K562 (cell line): ENCODE measurements around the gene DAB1. TPM values are rescaled to one million over a fixed set of nuclear protein-coding genes. Genes with fewer than 3 reads are reported as not detected.

Experiments
- ATAC-seq: fragments of 200-7000 bp; cut with Tn5 transposase; 3 replicates; pipeline ENCODE4 v1.9.1; 2020; ENCODE audit warnings: moderate library complexity
- BruUV-seq: library from RNA; stranded (reverse); fragments of 400-500 nt; replicated peaks from 2 replicates; lab custom pipeline; 2021; lab: Mats Ljungman, UMichigan
- CTCF ChIA-PET: fragments of 300-600 bp; formaldehyde crosslinking; extraction: SDS; loops from one replicate; lab custom pipeline; 2021; ENCODE audit warnings: low intra/inter-chr PET ratio; lab: Yijun Ruan, JAX
- POLR2A ChIA-PET: fragments of 300-600, 350-650 bp; sonication (Branson Sonifier 250); formaldehyde crosslinking; extraction: SDS; loops from one replicate; lab custom pipeline; 2021; ENCODE audit warnings: antibody characterized with exemption, inconsistent platforms; lab: Yijun Ruan, JAX
- DNase-seq, 4 experiments: peaks; one replicate each; pipeline versions ENCODE4 v3.0.0 to v3.0.0-alpha.2; 2011 to 2018; ENCODE audit warnings: low spot score in 3 of 4, mixed read lengths in 3 of 4; ENCODE audit errors: extremely low read depth in 1 of 4
- FAIRE-seq: peaks from 2 replicates; lab custom pipeline; 2011; peaks lifted over from hg19 to GRCh38; lab: Jason Lieb, UNC
- H2AFZ ChIP-seq: 2 replicates; pipeline ENCODE4 v1.6.0; 2011; ENCODE audit warnings: low read depth, low read length, control low read depth, inconsistent platforms
- H3K27ac ChIP-seq: fragments of 200-600 bp; 3 replicates; pipeline ENCODE4 v1.8.0; 2011; ENCODE audit warnings: low read depth, mild to moderate bottlenecking, control low read depth, inconsistent platforms, low read length, moderate library complexity, mixed read lengths; ENCODE audit errors: extremely low read depth
- H3K27me3 ChIP-seq, 2 experiments: fragments of 300-600 bp in 1 of 2; 2 replicates in 1 of 2; 3 replicates in 1 of 2; pipeline versions ENCODE4 v1.6.0 to v1.8.0; 2011; ENCODE audit warnings: inconsistent platforms in 2 of 2, low read length in 2 of 2, mild to moderate bottlenecking in 1 of 2, mixed read lengths in 1 of 2, moderate library complexity in 1 of 2; ENCODE audit not compliant: control insufficient read depth in 2 of 2, insufficient read depth in 2 of 2
- H3K36me3 ChIP-seq: fragments of 300-600 bp; 3 replicates; pipeline ENCODE4 v1.8.0; 2011; ENCODE audit warnings: mild to moderate bottlenecking, low read length, inconsistent platforms; ENCODE audit not compliant: control insufficient read depth, insufficient read depth
- H3K4me1 ChIP-seq, 2 experiments: fragments of 200-600 bp in 1 of 2; replicated peaks in 1 of 2; 2 replicates in 1 of 2; 3 replicates in 1 of 2; pipeline versions ENCODE4 v1.5.1 to v1.8.0; 2011; ENCODE audit warnings: inconsistent platforms in 2 of 2, low read length in 2 of 2, mild to moderate bottlenecking in 1 of 2, mixed read lengths in 1 of 2, moderate library complexity in 1 of 2; ENCODE audit not compliant: control insufficient read depth in 2 of 2, insufficient read depth in 2 of 2
- H3K4me2 ChIP-seq: 2 replicates; pipeline ENCODE4 v1.6.1; 2011; ENCODE audit warnings: low read length, control low read depth, inconsistent platforms, mixed read lengths; ENCODE audit not compliant: insufficient read depth
- H3K4me3 ChIP-seq: fragments of 200-600 bp; sonication (generic), shearing (Covaris generic); 2 replicates; pipeline ENCODE4 v1.5.1; 2016; ENCODE audit warnings: control low read depth, inconsistent platforms
- H3K79me2 ChIP-seq: fragments of 200-600 bp; 3 replicates; pipeline ENCODE4 v1.8.0; 2011; ENCODE audit warnings: low read length, inconsistent platforms; ENCODE audit not compliant: control insufficient read depth, insufficient read depth
- H3K9ac ChIP-seq, 2 experiments: 2 replicates each; pipeline versions ENCODE4 v1.6.0 to v1.6.1; 2011; ENCODE audit warnings: low read depth in 2 of 2, low read length in 2 of 2, control low read depth in 1 of 2, inconsistent platforms in 1 of 2, mild to moderate bottlenecking in 1 of 2, mixed read lengths in 1 of 2; ENCODE audit not compliant: insufficient read depth in 1 of 2
- H3K9me1 ChIP-seq: one replicate; pipeline ENCODE4 v1.6.0; 2011; ENCODE audit warnings: inconsistent platforms, mild to moderate bottlenecking, low read length, moderate library complexity; ENCODE audit not compliant: control insufficient read depth, insufficient read depth
- H3K9me3 ChIP-seq: replicated peaks from 2 replicates; pipeline ENCODE4 v1.5.1; 2011; ENCODE audit warnings: low read depth, low read length, inconsistent platforms; ENCODE audit not compliant: control insufficient read depth, insufficient read depth
- H4K20me1 ChIP-seq: replicated peaks from 2 replicates; pipeline ENCODE4 v1.6.1; 2011; ENCODE audit warnings: low read length, inconsistent platforms, mixed read lengths; ENCODE audit not compliant: control insufficient read depth, insufficient read depth
- ARID1B ChIP-seq: fragments of 450-650 bp; IDR thresholded peaks from 2 replicates; pipeline ENCODE4 v1.6.1; 2016; ENCODE audit warnings: antibody characterized with exemption, mild to moderate bottlenecking, inconsistent platforms
- BRF2 ChIP-seq: IDR thresholded peaks from 3 replicates; pipeline ENCODE4 v1.6.1; 2011; ENCODE audit warnings: borderline replicate concordance, mild to moderate bottlenecking; ENCODE audit not compliant: insufficient read length, insufficient read depth
- ETV5 ChIP-seq: sonication (generic); formaldehyde crosslinking; IDR thresholded peaks from 2 replicates; pipeline ENCODE4 v1.4.0; 2020; ENCODE audit warnings: low read depth, mild to moderate bottlenecking, missing genetic modification reagents
- FOXA1 ChIP-seq: fragments of 450-650 bp; IDR thresholded peaks from 2 replicates; pipeline ENCODE4 v1.6.1; 2016; ENCODE audit warnings: mild to moderate bottlenecking, borderline replicate concordance
- FOXP1 ChIP-seq: sonication (generic); formaldehyde crosslinking; IDR thresholded peaks from 2 replicates; pipeline ENCODE4 v1.8.0; 2022; ENCODE audit warnings: mild to moderate bottlenecking, missing genetic modification reagents
- GATA2 ChIP-seq: sonication (generic); formaldehyde crosslinking; IDR thresholded peaks from 2 replicates; pipeline ENCODE4 v1.4.0; 2020; ENCODE audit warnings: mild to moderate bottlenecking, missing genetic modification reagents
- JUND ChIP-seq, 2 experiments: IDR thresholded peaks; 2 replicates in 1 of 2; 3 replicates in 1 of 2; pipeline ENCODE4 v1.6.1; 2011; ENCODE audit warnings: borderline replicate concordance in 2 of 2, low read depth in 2 of 2, low read length in 2 of 2, improper control_type of control experiment in 1 of 2, missing biosample characterization in 1 of 2, missing genetic modification characterization in 1 of 2, missing genetic modification reagents in 1 of 2
- SMARCC2 ChIP-seq: fragments of 450-650 bp; IDR thresholded peaks from 2 replicates; pipeline ENCODE4 v1.6.1; 2017; ENCODE audit warnings: antibody characterized with exemption, moderate library complexity, mild to moderate bottlenecking, low read depth
- SMARCE1 ChIP-seq: fragments of 450-650 bp; IDR thresholded peaks from 2 replicates; pipeline ENCODE4 v1.7.1; 2016; ENCODE audit warnings: mild to moderate bottlenecking
- STAT5A ChIP-seq: IDR thresholded peaks from 2 replicates; pipeline ENCODE4 v1.6.1; 2012; ENCODE audit warnings: low read length, inconsistent platforms, borderline replicate concordance
- TAL1 ChIP-seq: fragments of 450-650 bp; IDR thresholded peaks from 2 replicates; pipeline ENCODE4 v1.6.1; 2016; ENCODE audit warnings: mild to moderate bottlenecking
- ZSCAN32 ChIP-seq: fragments of 450-650 bp; formaldehyde crosslinking; IDR thresholded peaks from 2 replicates; pipeline ENCODE4 v1.4.0; 2020; ENCODE audit warnings: mild to moderate bottlenecking, moderate library complexity
- WGBS: fragments of 100-300 bp; shearing (Covaris generic); methylation state at CpG from one replicate; pipeline ENCODE4 v1.1.6; 2016; ENCODE audit warnings: low coverage, mixed read lengths; ENCODE audit not compliant: insufficient coverage; ENCODE audit errors: missing lambda C conversion rate; 5-methylcytosine and 5-hydroxymethylcytosine counted together
- in situ Hi-C: fragments of 300-500 bp; cut with MboI; formaldehyde crosslinking; loops from 4 replicates; pipeline ENCODE4 v1.15.0; 2018; ENCODE audit warnings: inconsistent platforms, mixed read lengths
- intact Hi-C: fragments of 100-400 bp; cut with micrococcal nuclease; formaldehyde crosslinking; loops from 2 replicates; pipeline ENCODE4 v1.14.2; 2022
- polyA plus RNA-seq, 8 experiments: library from polyadenylated mRNA; depleted of rRNA in 4 of 8; stranded (reverse) in 5 of 8; unstranded in 3 of 8; fragments of >200 nt; fragmentation: Nextera tagmentation in 2 of 8; fragmentation: Illumina TruSeq in 1 of 8; extraction: Ambion mirVana in 2 of 8; extraction: Trizol in 1 of 8; gene quantifications; 2 replicates each; pipeline versions ENCODE4 v1.2.1 to v1.2.3, GENCODE V29; 2011 to 2014; ENCODE audit warnings: inconsistent platforms in 1 of 8, missing spikeins in 1 of 8
- total RNA-seq, 7 experiments: library from RNA; depleted of rRNA in 6 of 7; stranded (reverse); fragments of >200 nt in 6 of 7; fragmentation: Illumina TruSeq in 2 of 7; extraction: Trizol in 2 of 7; gene quantifications; 2 replicates each; pipeline versions ENCODE4 v1.2.1 to v1.2.3, GENCODE V29; 2011 to 2021; ENCODE audit warnings: low replicate concordance in 1 of 7
- TF ChIP-seq, protein P1 (sequence below), 2 experiments: fragments of 450-650 bp in 1 of 2; sonication (generic) in 1 of 2; formaldehyde crosslinking in 1 of 2; IDR thresholded peaks; 2 replicates each; pipeline versions ENCODE4 v1.7.1 to v1.9.0; 2016 to 2022; ENCODE audit warnings: inconsistent platforms in 1 of 2, mild to moderate bottlenecking in 1 of 2, missing genetic modification reagents in 1 of 2

Gene DAB1
- total and polyA plus RNA-seq, 9 of the 15 experiments (the other 6 are each of a cell fraction or from before 2014, with no cell fraction given) = not detected

DNA sequence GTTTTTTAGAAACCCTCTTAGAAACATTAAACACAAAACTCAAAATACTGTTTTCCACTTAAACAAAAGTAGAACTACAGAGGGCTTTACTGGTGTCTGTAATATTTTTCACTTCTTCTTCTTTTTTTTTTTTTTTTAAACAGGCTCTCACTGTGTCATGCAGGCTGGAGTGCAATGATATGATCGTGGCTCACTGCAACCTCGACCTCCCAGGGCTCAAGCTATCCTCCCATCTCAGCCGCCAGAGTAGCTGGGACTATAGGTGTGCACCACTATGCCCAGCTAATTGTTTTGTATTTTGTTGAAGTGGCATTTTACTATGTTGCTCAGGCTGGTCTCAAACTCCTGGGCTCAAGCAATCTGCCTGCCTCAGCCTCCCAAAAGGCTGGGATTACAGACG lies 194.8 kb downstream of the DAB1 start:
- no peaks in the 10 kb centered on the region for H3K9me3 ChIP-seq
- peak; percentile 81 for FAIRE-seq
- TF ChIP-seq FOXA1 = no peak
- TF ChIP-seq TAL1 = peak; percentile 63
- no peak for TF ChIP-seq FOXP1 (CRISPR knock-in tag)
- peak; percentile 69 for TF ChIP-seq SMARCE1
- peak; percentile 43; the same call in 1 of the 2 replicates for TF ChIP-seq SMARCC2
- 0 out of 2 replicates have a peak, but pooled peaks have one; percentile 23 for TF ChIP-seq GATA2
- no peak for TF ChIP-seq ZSCAN32 (CRISPR knock-in tag)
- peak; percentile 75 for TF ChIP-seq ARID1B
- peak; percentile 11; the same call in 1 of the 2 replicates for TF ChIP-seq STAT5A
- TF ChIP-seq, protein P1, sequence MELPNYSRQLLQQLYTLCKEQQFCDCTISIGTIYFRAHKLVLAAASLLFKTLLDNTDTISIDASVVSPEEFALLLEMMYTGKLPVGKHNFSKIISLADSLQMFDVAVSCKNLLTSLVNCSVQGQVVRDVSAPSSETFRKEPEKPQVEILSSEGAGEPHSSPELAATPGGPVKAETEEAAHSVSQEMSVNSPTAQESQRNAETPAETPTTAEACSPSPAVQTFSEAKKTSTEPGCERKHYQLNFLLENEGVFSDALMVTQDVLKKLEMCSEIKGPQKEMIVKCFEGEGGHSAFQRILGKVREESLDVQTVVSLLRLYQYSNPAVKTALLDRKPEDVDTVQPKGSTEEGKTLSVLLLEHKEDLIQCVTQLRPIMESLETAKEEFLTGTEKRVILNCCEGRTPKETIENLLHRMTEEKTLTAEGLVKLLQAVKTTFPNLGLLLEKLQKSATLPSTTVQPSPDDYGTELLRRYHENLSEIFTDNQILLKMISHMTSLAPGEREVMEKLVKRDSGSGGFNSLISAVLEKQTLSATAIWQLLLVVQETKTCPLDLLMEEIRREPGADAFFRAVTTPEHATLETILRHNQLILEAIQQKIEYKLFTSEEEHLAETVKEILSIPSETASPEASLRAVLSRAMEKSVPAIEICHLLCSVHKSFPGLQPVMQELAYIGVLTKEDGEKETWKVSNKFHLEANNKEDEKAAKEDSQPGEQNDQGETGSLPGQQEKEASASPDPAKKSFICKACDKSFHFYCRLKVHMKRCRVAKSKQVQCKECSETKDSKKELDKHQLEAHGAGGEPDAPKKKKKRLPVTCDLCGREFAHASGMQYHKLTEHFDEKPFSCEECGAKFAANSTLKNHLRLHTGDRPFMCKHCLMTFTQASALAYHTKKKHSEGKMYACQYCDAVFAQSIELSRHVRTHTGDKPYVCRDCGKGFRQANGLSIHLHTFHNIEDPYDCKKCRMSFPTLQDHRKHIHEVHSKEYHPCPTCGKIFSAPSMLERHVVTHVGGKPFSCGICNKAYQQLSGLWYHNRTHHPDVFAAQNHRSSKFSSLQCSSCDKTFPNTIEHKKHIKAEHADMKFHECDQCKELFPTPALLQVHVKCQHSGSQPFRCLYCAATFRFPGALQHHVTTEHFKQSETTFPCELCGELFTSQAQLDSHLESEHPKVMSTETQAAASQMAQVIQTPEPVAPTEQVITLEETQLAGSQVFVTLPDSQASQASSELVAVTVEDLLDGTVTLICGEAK (IDR thresholded peaks at IDR 0.05) = peak; percentile 25; the same call in 1 of the 2 replicates
- TF ChIP-seq, protein P1 (CRISPR knock-in tag; IDR thresholded peaks at IDR 0.05) = no peak
- TF ChIP-seq ETV5 (CRISPR knock-in tag) = no peak
- no peak for TF ChIP-seq BRF2
- peak; percentile 39; the same call in 1 of the 2 replicates for TF ChIP-seq JUND (IDR thresholded peaks at IDR 0.05; ENCODE audit: borderline replicate concordance, low read depth, low read length)
- TF ChIP-seq JUND (tag; IDR thresholded peaks at IDR 0.05; ENCODE audit: borderline replicate concordance, low read depth, low read length) = no peak; the same call in 2 of the 3 replicates

More for the DNA sequence above, 194.8 kb downstream of the DAB1 start:
- in situ Hi-C loops = no loop called here
- ChIA-PET POLR2A (no interaction called here), CTCF (no interaction called here)
- no peak overlapping the region for H3K27ac ChIP-seq
- no peaks in the 10 kb centered on the region for H3K36me3 ChIP-seq
- no peak overlapping the region for H3K4me2 ChIP-seq
- H3K9ac ChIP-seq = no peak overlapping the region
- ATAC-seq (peak; percentile 89), DNase-seq (peak in 1 of 4 experiments; percentile 81)
- H4K20me1 ChIP-seq = no peaks in the 10 kb centered on the region
- no peaks in the 10 kb centered on the region for H3K79me2 ChIP-seq
- intact Hi-C loops = no loop called here
- no peaks in the 10 kb centered on the region for H3K27me3 ChIP-seq
- no peak overlapping the region for H2AFZ ChIP-seq
- H3K9me1 ChIP-seq = no peaks in the 10 kb centered on the region
- WGBS = 6% methylated on average over 4 of the region's 4 CpGs
- no TSS peak for BruUV-seq
- peaks cover 7 to 24% of the 10 kb centered on the region in 2 experiments for H3K4me1 ChIP-seq
- H3K4me3 ChIP-seq = no peak overlapping the region
